K562 (cell line): ENCODE data around the gene EVL. TPM values are rescaled to one million over a fixed set of nuclear protein-coding genes. Genes with fewer than 3 reads are reported as not detected.

ENCODE experiments used
- ATF3 ChIP-seq, 2 experiments: fragments of 450-650 bp in 1 of 2; sonication (generic) in 1 of 2; formaldehyde crosslinking in 1 of 2; IDR thresholded peaks in 1 of 2; conservative IDR thresholded peaks in 1 of 2; 2 replicates each; pipeline versions ENCODE4 v1.6.1 to v1.8.1; 2016 to 2023; ENCODE audit warnings: mild to moderate bottlenecking in 2 of 2, moderate library complexity in 2 of 2, inconsistent platforms in 1 of 2, missing genetic modification reagents in 1 of 2
- CBFA2T3 ChIP-seq: fragments of 450-650 bp; IDR thresholded peaks from 2 replicates; pipeline ENCODE4 v1.6.1; 2017
- EP300 ChIP-seq: IDR thresholded peaks from 2 replicates; pipeline ENCODE4 v1.6.1; 2012; ENCODE audit warnings: low read length, improper control_type of control experiment
- ETS1 ChIP-seq: conservative IDR thresholded peaks from 2 replicates; pipeline ENCODE4 v1.6.1; 2011; ENCODE audit warnings: low read depth, mild to moderate bottlenecking, low read length; ENCODE audit not compliant: control insufficient read depth
- FOXK2 ChIP-seq, 2 experiments: fragments of 450-650 bp; IDR thresholded peaks in 1 of 2; conservative IDR thresholded peaks in 1 of 2; 2 replicates each; pipeline ENCODE4 v1.6.1; 2016; ENCODE audit warnings: low read depth in 2 of 2, mild to moderate bottlenecking in 1 of 2
- GABPB1 ChIP-seq: sonication (generic); formaldehyde crosslinking; IDR thresholded peaks from 2 replicates; pipeline ENCODE4 v1.8.0; 2022; ENCODE audit warnings: mild to moderate bottlenecking, missing genetic modification reagents
- HOXB6 ChIP-seq: fragments of 250-450 bp; sonication (Bioruptor Pico); IDR thresholded peaks from 2 replicates; pipeline ENCODE4 v1.5.1; 2022; ENCODE audit warnings: mild to moderate bottlenecking, borderline replicate concordance
- MED1 ChIP-seq: sonication (generic); formaldehyde crosslinking; IDR thresholded peaks from 2 replicates; pipeline ENCODE4 v1.8.1; 2023; ENCODE audit warnings: missing genetic modification reagents, borderline replicate concordance
- MEIS2 ChIP-seq: fragments of 450-650 bp; IDR thresholded peaks from 2 replicates; pipeline ENCODE4 v1.6.1; 2014; ENCODE audit warnings: mild to moderate bottlenecking; ENCODE audit not compliant: partially characterized antibody
- MYC ChIP-seq, 2 experiments: fragments of 250-450 bp in 1 of 2; sonication (Bioruptor Pico) in 1 of 2; IDR thresholded peaks; 2 replicates each; pipeline versions ENCODE4 v1.5.1 to v1.6.1; 2012 to 2021; ENCODE audit warnings: low read depth in 2 of 2, borderline replicate concordance in 1 of 2, improper control_type of control experiment in 1 of 2, low read length in 1 of 2, mild to moderate bottlenecking in 1 of 2, moderate library complexity in 1 of 2
- NFATC3 ChIP-seq: fragments of 450-650 bp; IDR thresholded peaks from 2 replicates; pipeline ENCODE4 v1.6.1; 2017; ENCODE audit warnings: mild to moderate bottlenecking
- NR2C2 ChIP-seq, 2 experiments: fragments of 200-800 bp in 1 of 2; sonication (Bioruptor generic) in 1 of 2; sonication (generic) in 1 of 2; formaldehyde crosslinking in 1 of 2; IDR thresholded peaks; 2 replicates each; pipeline versions ENCODE4 v1.6.1 to v1.8.0; 2016 to 2022; ENCODE audit warnings: mild to moderate bottlenecking in 1 of 2, missing compliant biosample characterization in 1 of 2, missing genetic modification characterization in 1 of 2, missing genetic modification reagents in 1 of 2
- NRF1 ChIP-seq, 2 experiments: fragments of 450-650 bp; IDR thresholded peaks in 1 of 2; conservative IDR thresholded peaks in 1 of 2; 2 replicates each; pipeline ENCODE4 v1.6.1; 2014; ENCODE audit warnings: mild to moderate bottlenecking in 2 of 2
- PRDM10 ChIP-seq: fragments of 450-650 bp; IDR thresholded peaks from 2 replicates; pipeline ENCODE4 v1.6.1; 2018; ENCODE audit not compliant: partially characterized antibody
- PYGO2 ChIP-seq: fragments of 450-650 bp; IDR thresholded peaks from 2 replicates; pipeline ENCODE4 v1.6.1; 2016; ENCODE audit warnings: mild to moderate bottlenecking, missing genetic modification characterization, moderate library complexity, missing compliant biosample characterization
- RCOR1 ChIP-seq, 2 experiments: IDR thresholded peaks; 2 replicates each; pipeline ENCODE4 v1.6.1; 2012; ENCODE audit warnings: low read depth in 2 of 2, low read length in 2 of 2, borderline replicate concordance in 1 of 2, improper control_type of control experiment in 1 of 2
- RFX1 ChIP-seq: fragments of 450-650 bp; IDR thresholded peaks from 2 replicates; pipeline ENCODE4 v1.6.1; 2016; ENCODE audit warnings: mild to moderate bottlenecking, moderate library complexity
- ZNF121 ChIP-seq: sonication (generic); formaldehyde crosslinking; conservative IDR thresholded peaks from 2 replicates; pipeline ENCODE4 v1.8.0; 2022; ENCODE audit warnings: missing genetic modification reagents
- ZNF143 ChIP-seq: sonication (generic); formaldehyde crosslinking; IDR thresholded peaks from 2 replicates; pipeline ENCODE4 v1.9.0; 2022; ENCODE audit warnings: mild to moderate bottlenecking, missing genetic modification reagents
- ZNF253 ChIP-seq: fragments of 250-450 bp; sonication (Bioruptor Pico); conservative IDR thresholded peaks from 2 replicates; pipeline ENCODE4 v1.6.1; 2021; ENCODE audit warnings: mild to moderate bottlenecking
- ZNF76 ChIP-seq: fragments of 250-450 bp; sonication (Bioruptor Pico); IDR thresholded peaks from 2 replicates; pipeline ENCODE4 v1.4.0; 2020; ENCODE audit warnings: mild to moderate bottlenecking, moderate library complexity, borderline replicate concordance
- ZNF764 ChIP-seq: fragments of 250-450 bp; sonication (Bioruptor Pico); IDR thresholded peaks from 2 replicates; pipeline ENCODE4 v1.4.0; 2020; ENCODE audit warnings: low read depth, mild to moderate bottlenecking, moderate library complexity
- polyA plus RNA-seq, 8 experiments: library from polyadenylated mRNA; depleted of rRNA in 4 of 8; stranded (reverse) in 5 of 8; unstranded in 3 of 8; fragments of >200 nt; fragmentation: Nextera tagmentation in 2 of 8; fragmentation: Illumina TruSeq in 1 of 8; extraction: Ambion mirVana in 2 of 8; extraction: Trizol in 1 of 8; gene quantifications; 2 replicates each; pipeline versions ENCODE4 v1.2.1 to v1.2.3, GENCODE V29; 2011 to 2014; ENCODE audit warnings: inconsistent platforms in 1 of 8, missing spikeins in 1 of 8
- total RNA-seq, 7 experiments: library from RNA; depleted of rRNA in 6 of 7; stranded (reverse); fragments of >200 nt in 6 of 7; fragmentation: Illumina TruSeq in 2 of 7; extraction: Trizol in 2 of 7; gene quantifications; 2 replicates each; pipeline versions ENCODE4 v1.2.1 to v1.2.3, GENCODE V29; 2011 to 2021; ENCODE audit warnings: low replicate concordance in 1 of 7

The EVL gene
- total and polyA plus RNA-seq, 9 of the 15 experiments (the other 6 are each of a cell fraction or from before 2014, with no cell fraction given), result 2.9 to 43.4 (median 23.9) TPM

GRCh38 chr14:100140452-100141078 lies 75.3 kb downstream of the EVL start (continued):
- TF ChIP-seq MYC (IDR thresholded peaks at IDR 0.05; ENCODE audit: low read depth, low read length) (peak; percentile 93), MYC (CRISPR knock-in tag; IDR thresholded peaks at IDR 0.05; ENCODE audit: borderline replicate concordance, low read depth) (no peak), HOXB6 (CRISPR knock-in tag) (no peak), NRF1 (conservative IDR thresholded peaks at IDR 0.05 in 1 of 2, IDR thresholded peaks at IDR 0.05 in 1 of 2) (peak; percentile 39 to 57; a peak in 3 of 4 replicates), ETS1 (no peak), RFX1 (peak; percentile 80; the same call in 1 of the 2 replicates), ZNF764 (CRISPR knock-in tag) (no peak), NR2C2 (CRISPR knock-in tag; IDR thresholded peaks at IDR 0.05) (no peak), NR2C2 (tag; IDR thresholded peaks at IDR 0.05) (peak; percentile 28; the same call in 1 of the 2 replicates), ZNF121 (no peak), PRDM10 (peak; percentile 58), NFATC3 (no peak), ATF3 (IDR thresholded peaks at IDR 0.05) (0 out of 2 replicates have a peak, but pooled peaks have one; percentile 6), ATF3 (CRISPR knock-in tag; conservative IDR thresholded peaks at IDR 0.05) (no peak), EP300 (peak; percentile 19; the same call in 1 of the 2 replicates), ZNF143 (CRISPR knock-in tag) (no peak), MED1 (CRISPR knock-in tag) (no peak), ZNF76 (no peak), RCOR1 (IDR thresholded peaks at IDR 0.05; ENCODE audit: borderline replicate concordance in 1 of 2, low read depth in 2 of 2, low read length in 2 of 2) (peak in 1 of 2 experiments; percentile 67; a peak in 2 of 4 replicates), FOXK2 (conservative IDR thresholded peaks at IDR 0.05 in 1 of 2, IDR thresholded peaks at IDR 0.05 in 1 of 2; ENCODE audit: low read depth in 2 of 2) (peak in 1 of 2 experiments; percentile 59; a peak in 2 of 4 replicates), GABPB1 (no peak), MEIS2 (no peak), PYGO2 (tag) (no peak), ZNF253 (CRISPR knock-in tag) (no peak), CBFA2T3 (peak; percentile 37)
